Cardiac muscle cell (in vitro differentiated cells and primary cell): Measurements from ENCODE around the gene ANKRD61. TPM values are rescaled to one million over a fixed set of nuclear protein-coding genes. Genes with fewer than 3 reads are reported as not detected.

Experiments
- DNase-seq, 2 donors: peaks; one replicate each; pipeline versions ENCODE4 v3.0.0 to v3.0.0-alpha.2; 2010 to 2017; ENCODE audit warnings: low read depth in 1 of 2, low spot score in 1 of 2
- H3K27ac ChIP-seq: fragments of 200-600 bp; sonication (generic); 2 replicates; pipeline ENCODE4 v1.5.1; 2016
- H3K27me3 ChIP-seq: fragments of 200-600 bp; sonication (generic); 2 replicates; pipeline ENCODE4 v1.6.0; 2016; ENCODE audit warnings: control low read depth
- H3K36me3 ChIP-seq: fragments of 200-600 bp; sonication (generic); 2 replicates; pipeline ENCODE4 v1.5.1; 2016; ENCODE audit warnings: control low read depth
- H3K4me1 ChIP-seq: fragments of 200-600 bp; sonication (generic); 2 replicates; pipeline ENCODE4 v1.8.1; 2017; ENCODE audit warnings: low read depth, mild to moderate bottlenecking, mixed run types
- H3K4me3 ChIP-seq: fragments of 200-600 bp; sonication (generic); 2 replicates; pipeline ENCODE4 v1.5.1; 2016; ENCODE audit warnings: mild to moderate bottlenecking
- H3K9me3 ChIP-seq: fragments of 200-600 bp; sonication (generic); 2 replicates; pipeline ENCODE4 v1.5.1; 2017; ENCODE audit warnings: low read depth, mild to moderate bottlenecking, control low read depth
- polyA plus RNA-seq: library from polyadenylated mRNA; unstranded; fragments of >200 nt; fragmentation: Nextera tagmentation; extraction: Ambion mirVana; gene quantifications from 2 replicates; pipeline ENCODE4 v1.2.1, GENCODE V29; 2016
- total RNA-seq: library from RNA; depleted of rRNA; stranded (reverse); fragments of >200 nt; gene quantifications from 2 replicates; pipeline ENCODE4 v1.2.3, GENCODE V29; 2016
- TF ChIP-seq, protein P1 (sequence below): IDR thresholded peaks from 2 replicates; pipeline ENCODE4 v1.5.1; 2012; ENCODE audit warnings: low read depth, mild to moderate bottlenecking, low read length

The ANKRD61 gene
- total and polyA plus RNA-seq, 2 experiments from 2014 or later, result 0.15 TPM; not detected in 1

DNA sequence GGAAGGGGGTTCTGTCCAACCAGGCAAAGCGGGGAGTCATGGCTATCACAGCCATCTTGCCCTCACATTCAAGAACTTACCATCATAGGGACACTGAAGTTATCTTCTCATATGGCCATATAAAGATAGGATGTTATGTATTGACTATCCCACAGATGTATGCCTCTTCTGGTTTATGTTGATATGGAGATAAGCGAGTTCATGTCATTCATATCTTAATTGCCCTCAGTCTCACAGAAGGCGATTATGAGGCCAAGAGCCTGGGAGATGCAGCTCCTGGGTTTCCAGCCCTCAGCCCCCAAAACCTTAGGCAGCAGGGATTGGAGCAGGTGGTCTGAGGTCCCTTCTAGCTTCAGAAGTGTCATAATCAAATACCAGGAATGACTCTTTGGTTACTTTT is 8.5 kb upstream of the ANKRD61 start:
- peaks cover 73% of the 10 kb centered on the region for H3K36me3 ChIP-seq

DNA sequence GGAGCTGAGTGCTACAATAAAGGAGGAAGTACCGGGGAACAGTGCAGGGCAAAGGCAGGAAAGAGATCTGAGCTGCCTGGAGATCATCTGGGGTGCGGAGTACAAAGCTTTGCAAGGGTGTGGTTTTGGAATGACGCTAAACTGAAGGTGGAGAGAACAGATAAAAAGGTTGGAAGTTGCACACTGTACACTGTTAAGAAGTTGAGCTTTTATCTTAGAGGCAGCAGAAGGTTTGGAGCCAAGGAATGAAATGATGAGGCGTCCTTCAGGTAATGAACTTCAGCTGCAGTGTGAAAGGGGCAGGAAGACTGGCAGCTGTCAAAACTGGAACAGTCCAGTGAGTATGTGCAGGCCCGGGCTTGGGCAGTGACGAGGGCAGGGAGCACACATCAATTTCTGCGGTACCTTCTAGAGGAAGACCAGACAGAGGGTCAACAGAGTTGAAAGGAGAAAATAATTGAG is 7.2 kb upstream of the ANKRD61 start:
- peak overlapping the region; percentile 34 for H3K27ac ChIP-seq
- TF ChIP-seq, protein P1, sequence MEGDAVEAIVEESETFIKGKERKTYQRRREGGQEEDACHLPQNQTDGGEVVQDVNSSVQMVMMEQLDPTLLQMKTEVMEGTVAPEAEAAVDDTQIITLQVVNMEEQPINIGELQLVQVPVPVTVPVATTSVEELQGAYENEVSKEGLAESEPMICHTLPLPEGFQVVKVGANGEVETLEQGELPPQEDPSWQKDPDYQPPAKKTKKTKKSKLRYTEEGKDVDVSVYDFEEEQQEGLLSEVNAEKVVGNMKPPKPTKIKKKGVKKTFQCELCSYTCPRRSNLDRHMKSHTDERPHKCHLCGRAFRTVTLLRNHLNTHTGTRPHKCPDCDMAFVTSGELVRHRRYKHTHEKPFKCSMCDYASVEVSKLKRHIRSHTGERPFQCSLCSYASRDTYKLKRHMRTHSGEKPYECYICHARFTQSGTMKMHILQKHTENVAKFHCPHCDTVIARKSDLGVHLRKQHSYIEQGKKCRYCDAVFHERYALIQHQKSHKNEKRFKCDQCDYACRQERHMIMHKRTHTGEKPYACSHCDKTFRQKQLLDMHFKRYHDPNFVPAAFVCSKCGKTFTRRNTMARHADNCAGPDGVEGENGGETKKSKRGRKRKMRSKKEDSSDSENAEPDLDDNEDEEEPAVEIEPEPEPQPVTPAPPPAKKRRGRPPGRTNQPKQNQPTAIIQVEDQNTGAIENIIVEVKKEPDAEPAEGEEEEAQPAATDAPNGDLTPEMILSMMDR, result no peak
- peaks cover 76% of the 10 kb centered on the region for H3K36me3 ChIP-seq

More for the DNA sequence above, 8.5 kb upstream of the ANKRD61 start:
- no peak for DNase-seq
- no peaks in the 10 kb centered on the region for H3K4me1 ChIP-seq
- no peak overlapping the region for H3K27ac ChIP-seq
- H3K9me3 ChIP-seq, result no peaks in the 10 kb centered on the region
- TF ChIP-seq, protein P1, result no peak
- no peaks in the 10 kb centered on the region for H3K27me3 ChIP-seq
- H3K4me3 ChIP-seq, result no peak overlapping the region

DNA sequence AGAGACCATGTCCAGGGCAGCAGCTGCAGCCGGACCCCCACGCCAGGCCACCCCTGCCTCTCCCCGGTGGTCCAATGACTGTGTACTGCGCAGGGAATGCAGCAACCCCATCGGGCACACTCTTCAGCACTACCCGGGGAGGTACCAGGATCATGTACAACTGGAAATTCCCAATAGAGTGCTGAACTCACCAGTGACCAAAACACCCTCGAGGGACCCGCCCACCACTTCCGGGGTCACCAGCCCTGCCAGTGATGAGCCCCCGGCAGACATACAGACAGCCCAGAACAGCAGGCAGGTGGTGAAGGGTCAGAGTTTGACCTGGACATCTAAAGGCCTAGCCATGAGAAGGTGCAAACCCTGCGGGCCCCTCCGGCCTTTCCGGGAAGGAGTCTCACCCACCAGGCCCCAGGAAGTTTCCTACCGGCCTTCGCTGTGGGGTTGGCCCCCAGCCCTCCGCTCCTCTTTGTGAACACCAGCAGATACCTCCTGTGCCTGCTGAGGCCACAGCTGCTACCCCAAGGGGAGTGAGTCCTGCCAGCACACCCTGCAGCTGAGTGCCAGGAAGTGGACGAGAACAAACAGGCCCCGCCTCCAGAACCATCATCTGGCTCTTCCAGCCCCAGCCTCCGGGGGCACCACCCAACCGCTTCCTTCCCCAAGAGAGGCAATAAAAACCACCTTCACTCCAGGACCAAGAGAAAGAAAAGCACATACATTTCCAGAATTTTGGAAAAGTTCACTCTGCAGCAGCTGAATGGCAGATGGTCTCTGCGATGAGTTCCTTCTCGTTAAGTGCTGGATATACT is 5.0 kb upstream of the ANKRD61 start:
- H3K27ac ChIP-seq, result no peak overlapping the region
- no peak overlapping the region for H3K4me3 ChIP-seq
- peak; percentile 40 for DNase-seq
- no peaks in the 10 kb centered on the region for H3K9me3 ChIP-seq
- peaks cover 72% of the 10 kb centered on the region for H3K36me3 ChIP-seq
- H3K4me1 ChIP-seq, result no peaks in the 10 kb centered on the region
- TF ChIP-seq, protein P1, result peak; percentile 23
- no peaks in the 10 kb centered on the region for H3K27me3 ChIP-seq

More for the DNA sequence above, 7.2 kb upstream of the ANKRD61 start:
- Histone ChIP-seq H3K4me1 (no peaks in the 10 kb centered on the region), H3K9me3 (no peaks in the 10 kb centered on the region), H3K4me3 (no peak overlapping the region), H3K27me3 (no peaks in the 10 kb centered on the region)
- DNase-seq, result no peak

DNA sequence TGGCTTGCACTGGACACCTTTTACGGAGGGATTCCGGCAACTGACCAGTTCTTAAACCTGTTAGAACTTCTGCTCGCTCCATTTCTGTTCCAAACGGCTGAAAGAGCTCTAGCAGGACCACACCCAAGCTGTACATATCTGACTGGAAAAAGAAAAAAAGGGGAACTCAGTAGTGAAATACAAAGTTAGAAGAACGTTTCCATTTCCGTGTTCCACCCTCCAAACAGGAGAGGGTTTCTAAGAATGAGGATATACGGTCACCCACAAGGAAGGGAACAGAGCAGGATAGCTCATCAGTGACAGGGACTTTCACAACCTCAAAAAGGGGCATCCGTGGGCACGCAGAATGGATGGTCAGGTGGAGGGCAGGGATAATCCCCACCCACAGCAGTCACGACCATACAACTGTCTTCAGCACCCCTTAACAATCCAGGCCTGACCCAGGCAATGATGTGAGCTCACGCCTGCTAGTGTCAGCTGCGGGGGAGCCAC is 4.3 kb upstream of the ANKRD61 start:
- no peaks in the 10 kb centered on the region for H3K27me3 ChIP-seq
- no peak overlapping the region for H3K4me3 ChIP-seq
- H3K27ac ChIP-seq, result no peak overlapping the region
- no peak for DNase-seq
- no peaks in the 10 kb centered on the region for H3K4me1 ChIP-seq
- no peaks in the 10 kb centered on the region for H3K9me3 ChIP-seq
- peaks cover 72% of the 10 kb centered on the region for H3K36me3 ChIP-seq
- TF ChIP-seq, protein P1, result no peak

DNA sequence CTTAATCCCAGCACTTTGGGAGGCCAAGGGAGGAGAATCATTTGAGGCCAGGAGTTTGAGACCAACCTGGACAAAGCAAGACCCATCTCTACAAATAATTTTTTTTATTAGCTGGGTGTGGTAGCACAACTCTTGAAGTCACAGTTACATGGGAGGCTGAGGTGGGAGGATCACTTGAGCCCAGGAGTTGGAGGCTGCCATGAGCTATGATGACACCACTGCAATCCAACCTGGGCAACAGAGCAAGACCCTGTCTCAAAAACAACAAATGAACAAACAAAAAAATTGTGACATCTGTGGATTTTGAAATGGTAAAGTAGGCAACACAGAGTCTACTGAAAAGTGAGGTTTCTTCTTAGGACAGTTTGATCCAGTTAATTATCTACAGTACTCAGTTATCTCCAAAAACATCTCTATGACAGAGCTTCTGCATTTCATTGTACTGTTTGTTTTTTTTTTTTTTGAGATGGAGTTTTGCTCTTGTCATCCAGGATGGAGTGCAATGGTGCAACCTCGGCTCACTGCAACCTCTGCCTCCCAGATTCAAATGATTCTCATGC is 3.3 kb upstream of the ANKRD61 start:
- TF ChIP-seq, protein P1, result no peak
- DNase-seq, result no peak
- no peaks in the 10 kb centered on the region for H3K9me3 ChIP-seq
- no peaks in the 10 kb centered on the region for H3K27me3 ChIP-seq
- H3K4me3 ChIP-seq, result no peak overlapping the region
- H3K27ac ChIP-seq, result no peak overlapping the region
- H3K4me1 ChIP-seq, result no peaks in the 10 kb centered on the region
- peaks cover 70% of the 10 kb centered on the region for H3K36me3 ChIP-seq
